Psoas muscle (tissue), 8 donors: ENCODE data around the gene FAM167B. TPM values are rescaled to one million over a fixed set of nuclear protein-coding genes. Genes with fewer than 3 reads are reported as not detected.
"Not testable (repeated sequence)": the region's sequence is repeated elsewhere in the genome, so short reads cannot be mapped to it uniquely, and the experiment has no call there.

Experiments used
- ATAC-seq, 4 donors: fragments of 200-7000 bp; cut with Tn5 transposase; one replicate each; pipeline ENCODE4 v1.9.1; 2020; ENCODE audit warnings: moderate library complexity in 3 of 4, mild to moderate bottlenecking in 2 of 4
- DNase-seq, 2 donors: peaks; one replicate each; pipeline ENCODE4 v3.0.0-alpha.2; 2020
- H3K27ac ChIP-seq: fragments of 200-600 bp; one replicate; pipeline ENCODE4 v1.8.0; 2022
- H3K27me3 ChIP-seq, 3 donors: fragments of 200-600 bp in 1 of 3; one replicate each; pipeline versions ENCODE4 v1.6.1 to v1.8.0; 2013 to 2022; ENCODE audit warnings: low read length in 2 of 3, mild to moderate bottlenecking in 2 of 3, moderate library complexity in 1 of 3; ENCODE audit not compliant: insufficient read depth in 3 of 3
- H3K36me3 ChIP-seq, 2 donors: fragments of 200-600 bp in 1 of 2; one replicate each; pipeline versions ENCODE4 v1.6.1 to v1.8.0; 2013 to 2022; ENCODE audit warnings: low read depth in 1 of 2, mild to moderate bottlenecking in 1 of 2, moderate library complexity in 1 of 2; ENCODE audit not compliant: insufficient read depth in 1 of 2
- H3K4me1 ChIP-seq: fragments of 200-600 bp; one replicate; pipeline ENCODE4 v1.8.0; 2022
- H3K4me3 ChIP-seq: fragments of 200-600 bp; one replicate; pipeline ENCODE4 v1.8.0; 2022; ENCODE audit warnings: mild to moderate bottlenecking
- H3K9me3 ChIP-seq: fragments of 200-600 bp; one replicate; pipeline ENCODE4 v1.8.0; 2022
- WGBS, 3 donors: extraction: QIAGEN DNeasy Blood & Tissue Kit; methylation state at CpG; one replicate each; pipeline versions ENCODE4 v1.1.6 to v1.1.7; 2013; 5-methylcytosine and 5-hydroxymethylcytosine counted together
- intact Hi-C, 2 donors: fragments of 100-400 bp; cut with DNase I; formaldehyde crosslinking; loops; one replicate each; pipeline versions ENCODE4 v1.11.0 to v1.14.2; 2022
- polyA plus RNA-seq, 3 donors: library from polyadenylated mRNA; stranded (reverse); fragments of 200-250 nt; gene quantifications; one replicate each; pipeline ENCODE4 v1.2.3, GENCODE V29; 2013
- total RNA-seq, 4 donors: library from RNA; stranded (reverse); fragmentation: NEBNext Ultra II Directional in 2 of 4; extraction: Animal tissue kit (Norgen Biotek cat#: 25700) in 2 of 4; gene quantifications; one replicate each; pipeline versions ENCODE4 v1.2.1 to v1.2.4, GENCODE V29; 2021 to 2023
- TF ChIP-seq, protein P1 (sequence below): fragments of 200-600 bp; IDR thresholded peaks from one replicate; pipeline ENCODE4 v1.8.0; 2022; ENCODE audit warnings: antibody characterized with exemption
- donor health status: healthy with polysubstance abuse.
- donor health status: DM: no; HTN: no; CAD: no; lungs with moderate emphysema.
- donor health status: Bipolar disorder and iron deficiency.
- donor health status: healthy.
- donor health status: DM: yes; HTN: yes; CAD: no.
- donor health status: DM: no; HTN: no; CAD: no.
- donor health status: DM: no; HTN: no; CAD: no.
- donor health status: DM: yes; HTN: yes; CAD: no.

Gene FAM167B
- total and polyA plus RNA-seq, 7 donors: 2.0 to 6.2 (median 3.7) TPM

DNA sequence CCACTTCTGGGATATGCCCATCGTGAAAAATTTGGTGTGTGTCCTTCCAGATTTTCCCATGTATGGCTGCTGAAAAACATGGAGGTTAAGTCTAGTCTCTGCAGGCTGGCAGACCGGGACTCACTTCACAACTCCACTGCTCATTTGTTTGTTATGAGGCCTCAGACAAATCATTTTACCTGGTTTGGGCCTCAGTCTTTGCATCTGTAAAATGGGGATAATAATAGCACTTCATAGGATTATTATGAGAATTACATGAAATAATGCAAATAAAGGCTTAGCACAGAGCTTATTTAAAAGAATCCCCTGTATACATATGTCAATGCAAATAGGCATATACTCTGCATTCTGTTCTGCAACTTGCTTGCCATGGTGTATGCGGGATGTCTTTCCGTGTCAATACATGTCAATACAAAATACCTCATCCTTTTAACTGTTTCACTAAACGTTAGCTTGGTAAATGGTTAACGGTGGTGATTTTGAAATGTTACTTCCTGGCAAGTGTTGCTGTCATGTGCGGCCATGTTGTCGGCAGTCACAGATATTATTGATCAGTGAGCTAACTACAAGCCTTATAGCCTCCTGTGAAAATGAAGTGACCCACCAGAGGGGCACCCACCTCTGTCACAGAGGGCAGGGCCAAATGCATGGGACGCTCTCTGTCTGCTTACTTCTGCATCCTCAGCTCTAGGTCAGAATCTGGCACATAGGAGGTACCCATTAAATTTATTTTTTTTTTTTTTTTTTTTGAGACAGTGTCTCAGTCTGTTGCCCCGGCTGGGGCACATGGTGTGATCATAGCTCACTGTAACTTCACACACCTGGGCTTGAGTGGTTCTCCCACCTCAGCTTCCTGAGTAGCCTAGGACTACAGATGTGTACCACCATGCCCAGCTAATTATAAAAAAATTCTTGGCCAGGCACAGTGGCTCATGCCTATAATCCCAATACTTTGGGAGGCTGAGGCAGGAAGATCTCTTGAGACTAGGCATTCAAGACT lies 8.3 kb downstream of the FAM167B start:
- Histone ChIP-seq H3K27ac (no peak overlapping the region), H3K4me3 (no peak overlapping the region), H3K9me3 (no peaks in the 10 kb centered on the region), H3K4me1 (no peaks in the 10 kb centered on the region), H3K36me3 (no peaks in the 10 kb centered on the region), H3K27me3 (peaks cover 0 to 2% (median 0%) of the 10 kb centered on the region in 3 donors)
- TF ChIP-seq, protein P1, sequence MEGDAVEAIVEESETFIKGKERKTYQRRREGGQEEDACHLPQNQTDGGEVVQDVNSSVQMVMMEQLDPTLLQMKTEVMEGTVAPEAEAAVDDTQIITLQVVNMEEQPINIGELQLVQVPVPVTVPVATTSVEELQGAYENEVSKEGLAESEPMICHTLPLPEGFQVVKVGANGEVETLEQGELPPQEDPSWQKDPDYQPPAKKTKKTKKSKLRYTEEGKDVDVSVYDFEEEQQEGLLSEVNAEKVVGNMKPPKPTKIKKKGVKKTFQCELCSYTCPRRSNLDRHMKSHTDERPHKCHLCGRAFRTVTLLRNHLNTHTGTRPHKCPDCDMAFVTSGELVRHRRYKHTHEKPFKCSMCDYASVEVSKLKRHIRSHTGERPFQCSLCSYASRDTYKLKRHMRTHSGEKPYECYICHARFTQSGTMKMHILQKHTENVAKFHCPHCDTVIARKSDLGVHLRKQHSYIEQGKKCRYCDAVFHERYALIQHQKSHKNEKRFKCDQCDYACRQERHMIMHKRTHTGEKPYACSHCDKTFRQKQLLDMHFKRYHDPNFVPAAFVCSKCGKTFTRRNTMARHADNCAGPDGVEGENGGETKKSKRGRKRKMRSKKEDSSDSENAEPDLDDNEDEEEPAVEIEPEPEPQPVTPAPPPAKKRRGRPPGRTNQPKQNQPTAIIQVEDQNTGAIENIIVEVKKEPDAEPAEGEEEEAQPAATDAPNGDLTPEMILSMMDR: no peak
- DNase-seq (no peak), ATAC-seq (no peak)
- intact Hi-C loops: no loop called here
- WGBS, 3 donors: 82 to 85% (median 83%) methylated on average over 10 of the region's 10 CpGs

DNA sequence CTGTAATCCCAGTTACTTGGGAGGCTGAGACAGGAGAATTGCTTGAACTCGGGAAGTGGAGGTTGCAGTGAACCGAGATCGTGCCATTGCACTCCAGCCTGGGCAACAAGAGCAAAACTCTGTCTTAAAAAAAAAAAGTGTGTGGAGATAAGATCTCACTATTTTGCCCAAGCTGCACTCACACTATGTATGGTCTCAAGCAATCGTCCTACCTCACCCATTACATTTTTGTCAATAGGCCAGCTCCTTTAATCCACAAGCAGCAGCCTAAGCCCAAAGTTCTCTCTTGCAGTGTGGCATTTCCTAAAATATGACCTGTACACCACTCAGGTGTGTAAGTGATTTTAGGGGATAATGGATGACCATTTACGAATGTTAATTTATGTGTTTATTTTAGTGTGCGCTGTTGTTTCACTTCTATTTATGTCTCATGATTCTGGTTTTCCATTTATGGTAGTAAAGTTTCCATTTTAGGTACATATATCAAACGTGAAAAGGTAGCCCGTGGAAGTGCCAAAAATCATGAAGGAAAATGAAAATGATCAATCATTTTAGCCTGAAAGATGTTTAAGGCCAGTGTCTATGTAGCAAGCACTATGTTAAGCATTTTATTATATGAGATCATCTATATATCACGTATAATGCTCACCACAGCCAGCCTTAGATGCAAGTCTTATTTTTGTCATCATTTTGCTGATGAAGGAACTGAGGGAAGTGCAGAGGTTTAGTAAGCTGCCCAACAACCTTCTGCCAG lies 9.6 kb downstream of the FAM167B start:
- 76 to 78% (median 77%) methylated on average over 9 of the region's 9 CpGs for WGBS, 3 donors

DNA sequence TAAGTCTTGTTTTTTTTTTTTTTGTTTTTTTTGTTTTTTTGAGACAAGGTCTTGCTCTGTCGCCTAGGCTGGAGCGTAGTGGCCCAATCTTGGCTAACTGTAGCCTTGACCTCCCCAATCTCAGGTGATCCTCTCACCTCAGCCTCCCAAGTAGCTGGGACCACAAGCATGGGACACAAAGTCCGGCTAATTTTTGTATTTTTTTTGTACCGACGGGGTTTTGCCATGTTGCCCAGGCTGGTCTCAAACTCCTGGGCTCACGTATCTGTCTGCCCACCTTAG lies 10.1 kb downstream of the FAM167B start:
- no peaks in the 10 kb centered on the region for H3K36me3 ChIP-seq
- H3K9me3 ChIP-seq: no peaks in the 10 kb centered on the region
- no peak overlapping the region for H3K27ac ChIP-seq
- H3K27me3 ChIP-seq: peaks cover 0 to 1% (median 0%) of the 10 kb centered on the region in 3 donors
- TF ChIP-seq, protein P1: no peak
- WGBS, 3 donors: 89 to 93% (median 91%) methylated on average over 6 of the region's 6 CpGs
- H3K4me1 ChIP-seq: no peaks in the 10 kb centered on the region
- ATAC-seq: no peak
- intact Hi-C loops: no loop called here
- DNase-seq: no peak
- no peak overlapping the region for H3K4me3 ChIP-seq

More for the DNA sequence above, 9.6 kb downstream of the FAM167B start:
- H3K27me3 ChIP-seq: peaks cover 0 to 2% (median 0%) of the 10 kb centered on the region in 3 donors
- no peak overlapping the region for H3K4me3 ChIP-seq
- H3K4me1 ChIP-seq: no peaks in the 10 kb centered on the region
- H3K9me3 ChIP-seq: no peaks in the 10 kb centered on the region
- DNase-seq (no peak), ATAC-seq (no peak)
- intact Hi-C loops: no loop called here
- H3K36me3 ChIP-seq: no peaks in the 10 kb centered on the region
- TF ChIP-seq, protein P1: no peak
- H3K27ac ChIP-seq: no peak overlapping the region

DNA sequence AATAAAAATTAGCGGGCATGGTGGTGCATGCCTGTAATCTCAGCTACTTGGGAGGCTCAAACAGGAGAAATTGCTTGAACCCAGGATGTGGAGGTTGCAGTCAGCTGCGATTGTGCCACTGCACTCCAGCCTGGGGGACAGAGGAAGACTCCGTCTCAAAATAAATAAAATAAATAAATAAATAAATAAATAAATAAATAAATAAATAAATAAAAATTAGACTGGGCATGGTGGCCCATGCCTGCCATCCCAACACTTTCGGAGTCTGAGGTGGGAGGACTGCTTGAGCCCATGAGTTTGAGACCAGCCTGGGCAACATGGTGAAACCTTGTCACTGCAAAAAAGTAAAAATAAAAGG lies 16.2 kb downstream of the FAM167B start:
- H3K4me3 ChIP-seq, H3K27me3 ChIP-seq, H3K4me1 ChIP-seq, intact Hi-C loops, H3K27ac ChIP-seq, H3K36me3 ChIP-seq, DNase-seq, ATAC-seq, H3K9me3 ChIP-seq: not testable (repeated sequence)
- WGBS, 3 donors: 93 to 100% (median 96%) methylated on average over 4 of the region's 4 CpGs

DNA sequence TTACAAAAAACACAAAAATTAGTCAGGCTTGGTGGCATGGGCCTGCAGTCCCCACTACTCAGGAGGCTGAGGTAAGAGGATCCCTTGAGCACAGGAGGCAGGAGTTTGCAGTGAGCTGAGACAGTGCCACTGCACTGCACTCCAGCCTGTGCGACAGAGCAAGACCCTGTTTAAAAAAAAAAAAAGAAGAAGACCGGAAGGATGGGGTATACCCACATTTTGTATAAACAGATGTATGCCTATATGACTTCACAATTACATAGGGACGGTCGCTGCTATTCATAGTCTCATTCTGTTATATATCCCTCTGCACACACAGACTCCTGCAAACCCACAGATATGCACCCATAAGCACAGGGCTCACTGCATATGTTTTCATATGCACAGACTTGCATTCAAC lies 16.7 kb downstream of the FAM167B start:
- H3K9me3 ChIP-seq: no peaks in the 10 kb centered on the region
- TF ChIP-seq, protein P1: no peak
- H3K27ac ChIP-seq: no peak overlapping the region
- H3K4me1 ChIP-seq: no peaks in the 10 kb centered on the region
- ATAC-seq: no peak
- DNase-seq: no peak
- intact Hi-C loops: no loop called here
- no peaks in the 10 kb centered on the region for H3K36me3 ChIP-seq
- 83 to 91% (median 84%) methylated on average over 4 of the region's 4 CpGs for WGBS, 3 donors
- no peaks in the 10 kb centered on the region for H3K27me3 ChIP-seq
- no peak overlapping the region for H3K4me3 ChIP-seq
